Measurements from ENCODE around the gene DPP6.

The DPP6 gene

DNA sequence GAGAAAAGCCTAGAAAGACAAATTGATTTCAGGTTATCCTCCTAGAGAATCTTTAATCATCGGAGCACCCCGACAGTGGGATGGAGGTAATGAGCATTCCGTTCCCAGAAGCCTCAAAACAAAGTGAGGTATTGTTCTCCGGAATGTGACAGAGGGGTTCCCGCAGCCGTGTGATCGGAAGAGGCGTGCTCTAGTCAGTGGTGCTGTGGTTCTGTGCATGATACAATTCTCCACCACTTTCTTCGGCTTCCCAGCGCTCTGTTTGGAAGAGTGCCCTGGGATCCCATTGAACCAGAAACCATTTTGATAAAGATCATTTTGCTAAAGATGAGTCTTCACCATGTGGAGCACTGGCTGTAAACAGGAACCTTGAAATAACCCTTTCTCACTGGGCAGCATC lies 516.1 kb downstream of the DPP6 start:
- no peak overlapping the region for H3K9ac ChIP-seq (ENCODE audit: low read length)
- no peaks in the 10 kb centered on the region for H3K4me1 ChIP-seq (ENCODE audit: control insufficient read depth, insufficient read depth, low read length)
- H3K4me3 ChIP-seq (ENCODE audit: low read length) = no peak overlapping the region
- no peaks in the 10 kb centered on the region for H3K27me3 ChIP-seq (ENCODE audit: control insufficient read depth, insufficient read depth, low read length)
- H3K9me3 ChIP-seq (ENCODE audit: control insufficient read depth, low read length) = no peaks in the 10 kb centered on the region
- no peaks in the 10 kb centered on the region for H3K36me3 ChIP-seq (ENCODE audit: control insufficient read depth, insufficient read depth, low read length)

DNA sequence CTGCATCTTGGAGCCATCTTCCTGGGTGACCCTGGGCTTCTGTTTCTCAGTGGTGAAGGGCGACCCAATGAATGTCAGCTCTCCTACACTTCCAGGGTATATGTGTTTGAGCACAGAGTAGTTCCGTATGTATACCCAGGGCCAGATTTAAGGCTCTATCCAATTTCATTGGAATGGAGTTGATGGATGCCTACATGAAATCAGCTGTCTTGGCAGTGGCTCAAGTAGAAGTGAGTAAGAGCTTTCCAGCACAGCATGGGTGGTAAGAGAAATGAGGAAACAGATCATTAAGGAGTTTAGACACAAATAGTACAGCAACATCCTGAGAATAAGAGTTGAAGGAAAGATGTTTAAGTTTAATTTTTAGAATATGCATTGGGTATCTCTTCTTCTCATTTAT lies 517.7 kb downstream of the DPP6 start:
- H3K4me3 ChIP-seq (ENCODE audit: low read length) = no peak overlapping the region
- H3K9ac ChIP-seq (ENCODE audit: low read length) = no peak overlapping the region
- no peaks in the 10 kb centered on the region for H3K9me3 ChIP-seq (ENCODE audit: control insufficient read depth, low read length)
- H3K4me1 ChIP-seq (ENCODE audit: control insufficient read depth, insufficient read depth, low read length) = no peaks in the 10 kb centered on the region
- H3K27me3 ChIP-seq (ENCODE audit: control insufficient read depth, insufficient read depth, low read length) = no peaks in the 10 kb centered on the region
- H3K36me3 ChIP-seq (ENCODE audit: control insufficient read depth, insufficient read depth, low read length) = no peaks in the 10 kb centered on the region

DNA sequence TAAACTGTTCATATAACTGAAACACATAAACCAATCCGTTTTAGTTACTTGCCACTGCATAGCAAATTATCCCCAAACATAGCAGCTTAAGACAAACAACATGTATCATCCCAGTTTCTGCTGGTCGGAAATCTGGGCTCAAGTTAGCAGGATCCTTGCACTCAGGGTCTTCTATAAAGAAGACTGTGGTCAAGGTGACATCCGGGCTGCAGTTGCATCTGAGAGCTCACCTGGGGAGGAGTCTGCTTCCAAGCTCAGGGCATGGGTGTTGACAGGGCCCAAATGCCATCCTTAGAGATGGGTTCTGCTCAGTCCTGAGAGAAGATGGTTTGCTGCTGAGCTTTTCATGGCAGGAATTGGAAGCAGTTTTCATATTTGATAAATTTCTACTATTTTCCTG lies 519.6 kb downstream of the DPP6 start:
- no peaks in the 10 kb centered on the region for H3K36me3 ChIP-seq (ENCODE audit: control insufficient read depth, insufficient read depth, low read length)
- no peak overlapping the region for H3K9ac ChIP-seq (ENCODE audit: low read length)
- H3K4me1 ChIP-seq (ENCODE audit: control insufficient read depth, insufficient read depth, low read length) = no peaks in the 10 kb centered on the region
- no peaks in the 10 kb centered on the region for H3K27me3 ChIP-seq (ENCODE audit: control insufficient read depth, insufficient read depth, low read length)
- no peak overlapping the region for H3K4me3 ChIP-seq (ENCODE audit: low read length)
- H3K9me3 ChIP-seq (ENCODE audit: control insufficient read depth, low read length) = peaks cover under 1% of the 10 kb centered on the region

DNA sequence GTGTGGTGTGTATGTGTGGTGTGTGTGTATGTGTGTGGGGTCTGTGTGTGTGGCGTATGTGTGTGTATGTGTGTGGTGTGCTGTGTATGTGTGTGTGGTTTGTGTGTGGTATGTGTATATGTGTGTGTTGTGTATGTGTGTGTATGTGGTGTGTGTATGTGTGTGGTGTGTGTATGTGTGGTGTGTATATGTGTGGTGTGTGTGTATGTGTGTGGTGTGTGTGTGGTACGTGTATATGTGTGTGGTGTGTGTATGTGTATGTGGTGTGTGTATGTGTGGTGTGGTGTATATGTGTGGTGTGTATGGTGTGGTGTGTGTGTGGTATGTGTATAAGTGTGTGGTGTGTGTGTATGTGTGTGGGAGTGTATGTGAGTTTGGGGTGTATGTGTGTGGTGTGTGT lies 522.0 kb downstream of the DPP6 start:
- H3K4me1 ChIP-seq (ENCODE audit: control insufficient read depth, insufficient read depth, low read length) = no peaks in the 10 kb centered on the region
- H3K9ac ChIP-seq (ENCODE audit: low read length) = no peak overlapping the region
- H3K9me3 ChIP-seq (ENCODE audit: control insufficient read depth, low read length) = peaks cover 4% of the 10 kb centered on the region
- no peak overlapping the region for H3K4me3 ChIP-seq (ENCODE audit: low read length)
- H3K27me3 ChIP-seq (ENCODE audit: control insufficient read depth, insufficient read depth, low read length) = no peaks in the 10 kb centered on the region
- H3K36me3 ChIP-seq (ENCODE audit: control insufficient read depth, insufficient read depth, low read length) = no peaks in the 10 kb centered on the region

DNA sequence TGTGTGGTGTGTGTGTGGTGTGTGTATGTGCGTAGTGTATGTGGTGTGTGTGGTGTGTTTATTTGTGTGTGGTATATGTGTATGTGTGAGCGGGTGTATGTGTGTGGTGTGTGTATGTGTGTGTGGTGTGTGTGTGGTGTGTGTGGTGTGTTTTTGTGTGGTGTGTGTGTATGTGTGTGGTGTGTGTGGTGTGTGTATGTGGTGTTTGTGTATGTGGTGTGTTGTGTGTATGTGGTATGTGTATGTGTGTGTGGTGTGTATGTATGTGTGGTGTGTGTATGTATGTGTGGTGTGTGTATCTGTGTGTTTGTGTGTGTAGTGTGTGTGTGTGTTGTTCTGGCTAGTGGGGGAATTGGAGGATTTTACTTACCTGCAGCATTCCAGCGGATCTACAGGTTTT lies 523.3 kb downstream of the DPP6 start:
- H3K36me3 ChIP-seq (ENCODE audit: control insufficient read depth, insufficient read depth, low read length) = no peaks in the 10 kb centered on the region
- no peak overlapping the region for H3K4me3 ChIP-seq (ENCODE audit: low read length)
- H3K9ac ChIP-seq (ENCODE audit: low read length) = no peak overlapping the region
- H3K27me3 ChIP-seq (ENCODE audit: control insufficient read depth, insufficient read depth, low read length) = no peaks in the 10 kb centered on the region
- H3K9me3 ChIP-seq (ENCODE audit: control insufficient read depth, low read length) = peaks cover 4% of the 10 kb centered on the region
- no peaks in the 10 kb centered on the region for H3K4me1 ChIP-seq (ENCODE audit: control insufficient read depth, insufficient read depth, low read length)

DNA sequence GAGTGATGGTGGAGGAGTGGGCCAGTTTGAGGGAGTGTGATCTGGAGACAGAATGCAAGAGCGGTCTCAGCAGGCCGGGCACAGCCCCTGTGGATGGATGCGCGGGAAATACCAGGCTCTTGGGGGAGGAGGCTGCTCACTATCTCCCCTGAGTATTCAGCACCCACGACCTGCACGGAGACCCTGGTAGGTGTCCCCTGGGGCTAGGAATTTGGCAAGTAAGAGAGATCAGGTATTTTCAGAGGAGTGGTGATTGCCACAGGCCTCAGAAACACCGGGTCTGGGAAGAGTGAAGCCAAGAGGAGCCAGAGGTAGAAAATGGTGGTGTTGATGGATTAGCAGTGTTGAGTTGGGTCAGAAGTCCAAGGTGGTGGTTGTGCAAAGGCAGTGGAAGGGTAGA lies 524.4 kb downstream of the DPP6 start:
- H3K9me3 ChIP-seq (ENCODE audit: control insufficient read depth, low read length) = peaks cover 4% of the 10 kb centered on the region

DNA sequence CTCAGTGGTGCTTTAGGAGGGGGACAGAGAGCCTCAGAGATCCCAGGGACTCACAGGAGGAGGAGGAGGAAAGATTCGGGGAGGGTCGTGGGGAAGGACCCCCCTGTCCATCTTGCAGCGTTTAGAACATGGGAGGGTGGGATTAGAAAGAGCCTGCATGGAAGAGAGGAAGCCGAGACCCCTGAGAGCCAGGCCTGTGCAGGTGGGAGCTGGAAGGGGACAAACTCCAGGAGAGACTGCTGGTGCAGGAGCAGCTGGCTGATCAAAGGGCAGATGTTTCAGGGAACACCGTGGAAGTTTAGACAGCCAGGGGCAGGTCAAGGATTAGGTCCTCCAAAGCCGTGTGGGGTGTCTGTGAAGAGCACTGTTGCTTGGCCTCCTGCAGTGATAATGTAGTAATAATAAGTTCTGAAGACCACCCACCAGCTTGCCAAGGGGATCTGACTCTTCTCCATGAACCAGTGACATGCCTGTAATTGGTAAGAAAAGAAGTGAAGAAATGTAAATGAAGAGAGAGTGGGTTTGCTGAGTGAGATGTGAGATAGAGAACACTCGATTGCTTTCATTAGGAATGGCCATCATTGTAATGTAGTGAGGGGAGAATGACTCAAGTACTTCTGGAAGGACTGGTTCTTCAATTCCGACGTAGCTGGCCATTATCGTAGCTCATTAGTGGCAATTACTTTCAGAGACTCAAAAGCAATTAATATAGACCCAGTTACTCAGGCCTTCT lies 525.1 kb downstream of the DPP6 start:
- Histone ChIP-seq H3K4me1 (ENCODE audit: control insufficient read depth, insufficient read depth, low read length) (no peaks in the 10 kb centered on the region), H3K9ac (ENCODE audit: low read length) (no peak overlapping the region), H3K4me3 (ENCODE audit: low read length) (no peak overlapping the region), H3K36me3 (ENCODE audit: control insufficient read depth, insufficient read depth, low read length) (no peaks in the 10 kb centered on the region), H3K9me3 (ENCODE audit: control insufficient read depth, low read length) (peaks cover 4% of the 10 kb centered on the region), H3K27me3 (ENCODE audit: control insufficient read depth, insufficient read depth, low read length) (no peaks in the 10 kb centered on the region)

More for the DNA sequence above, 524.4 kb downstream of the DPP6 start:
- Histone ChIP-seq H3K4me1 (ENCODE audit: control insufficient read depth, insufficient read depth, low read length) (no peaks in the 10 kb centered on the region), H3K36me3 (ENCODE audit: control insufficient read depth, insufficient read depth, low read length) (no peaks in the 10 kb centered on the region), H3K4me3 (ENCODE audit: low read length) (no peak overlapping the region), H3K9ac (ENCODE audit: low read length) (no peak overlapping the region), H3K27me3 (ENCODE audit: control insufficient read depth, insufficient read depth, low read length) (no peaks in the 10 kb centered on the region)

DNA sequence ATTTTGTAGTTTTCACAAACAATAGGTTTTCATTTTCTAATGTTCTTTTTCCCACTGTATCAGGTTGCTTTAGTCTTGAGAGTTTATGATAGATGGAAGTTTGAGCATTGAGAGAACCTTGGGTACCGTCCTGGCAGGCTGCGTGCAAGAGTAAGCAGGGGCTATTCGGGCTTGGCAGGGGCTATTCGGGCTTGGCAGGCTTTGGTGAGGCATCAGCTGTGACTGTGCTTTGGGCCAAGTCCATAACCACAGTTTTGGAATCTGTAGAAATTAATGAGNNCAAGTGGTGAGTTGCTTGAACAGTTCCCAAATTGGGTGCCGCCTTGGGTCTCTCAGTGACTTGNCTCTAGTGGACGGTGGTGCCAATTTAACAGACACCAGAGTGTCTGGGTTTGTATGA lies 526.1 kb downstream of the DPP6 start:
- H3K4me1 ChIP-seq (ENCODE audit: control insufficient read depth, insufficient read depth, low read length) = no peaks in the 10 kb centered on the region
- no peak overlapping the region for H3K4me3 ChIP-seq (ENCODE audit: low read length)
- no peaks in the 10 kb centered on the region for H3K36me3 ChIP-seq (ENCODE audit: control insufficient read depth, insufficient read depth, low read length)
- H3K9me3 ChIP-seq (ENCODE audit: control insufficient read depth, low read length) = peaks cover 4% of the 10 kb centered on the region
- H3K27me3 ChIP-seq (ENCODE audit: control insufficient read depth, insufficient read depth, low read length) = no peaks in the 10 kb centered on the region
- H3K9ac ChIP-seq (ENCODE audit: low read length) = no peak overlapping the region

DNA sequence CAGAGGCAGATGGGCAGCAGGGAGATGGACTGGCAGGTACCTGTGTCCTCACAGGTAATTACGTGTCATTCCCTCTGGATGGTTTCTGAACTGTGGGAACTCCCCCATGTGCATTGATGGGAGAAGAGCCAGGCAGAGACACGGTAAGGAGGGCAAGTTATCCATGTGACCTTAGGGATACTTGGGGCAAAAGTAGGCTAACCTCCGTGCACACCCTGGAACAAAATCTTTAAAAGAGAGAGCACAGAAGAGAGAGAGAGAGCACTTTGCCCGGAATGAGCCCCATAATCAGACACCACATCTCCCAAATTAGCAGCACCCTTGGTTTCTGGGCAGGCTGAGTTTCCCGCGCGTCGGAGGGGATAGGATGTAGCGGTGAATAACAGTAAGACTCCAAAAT lies 527.5 kb downstream of the DPP6 start:
- Histone ChIP-seq H3K9me3 (ENCODE audit: control insufficient read depth, low read length) (peaks cover 4% of the 10 kb centered on the region), H3K4me1 (ENCODE audit: control insufficient read depth, insufficient read depth, low read length) (no peaks in the 10 kb centered on the region), H3K4me3 (ENCODE audit: low read length) (no peak overlapping the region), H3K27me3 (ENCODE audit: control insufficient read depth, insufficient read depth, low read length) (no peaks in the 10 kb centered on the region), H3K9ac (ENCODE audit: low read length) (no peak overlapping the region), H3K36me3 (ENCODE audit: control insufficient read depth, insufficient read depth, low read length) (no peaks in the 10 kb centered on the region)

DNA sequence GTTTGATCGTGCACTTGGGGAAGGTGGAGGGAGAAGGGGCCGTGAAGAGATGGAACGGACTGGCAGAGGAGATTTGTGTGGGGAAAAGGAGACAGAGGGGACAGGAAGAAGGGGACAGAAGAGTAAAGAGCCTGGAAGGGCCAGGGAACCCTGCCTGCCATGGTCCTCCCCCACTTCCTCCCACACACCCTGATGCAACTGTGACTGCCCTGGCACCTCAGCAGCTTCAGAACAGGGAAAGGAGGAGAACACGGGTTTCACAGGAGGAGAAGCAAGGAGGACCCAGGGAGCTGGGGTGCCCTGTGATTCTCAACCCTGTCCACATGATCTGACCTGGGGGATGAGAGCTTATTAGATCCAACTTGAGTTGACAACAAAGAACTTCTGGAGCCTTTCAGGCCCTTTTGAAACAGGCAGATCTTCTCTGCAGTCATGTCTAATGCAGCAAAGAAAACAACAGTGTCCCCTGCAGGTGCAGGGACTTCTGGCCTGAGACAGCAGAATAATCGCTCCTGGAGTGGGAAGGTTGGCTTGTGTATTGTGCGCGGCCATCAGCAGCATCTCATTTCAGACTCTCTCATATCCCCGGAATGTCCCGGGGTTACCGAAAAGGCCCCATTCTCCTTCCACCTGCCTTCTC lies 529.2 kb downstream of the DPP6 start:
- peaks cover 4% of the 10 kb centered on the region for H3K9me3 ChIP-seq (ENCODE audit: control insufficient read depth, low read length)
- no peaks in the 10 kb centered on the region for H3K27me3 ChIP-seq (ENCODE audit: control insufficient read depth, insufficient read depth, low read length)
- H3K4me1 ChIP-seq (ENCODE audit: control insufficient read depth, insufficient read depth, low read length) = no peaks in the 10 kb centered on the region
- no peaks in the 10 kb centered on the region for H3K36me3 ChIP-seq (ENCODE audit: control insufficient read depth, insufficient read depth, low read length)
- no peak overlapping the region for H3K4me3 ChIP-seq (ENCODE audit: low read length)
- no peak overlapping the region for H3K9ac ChIP-seq (ENCODE audit: low read length)

DNA sequence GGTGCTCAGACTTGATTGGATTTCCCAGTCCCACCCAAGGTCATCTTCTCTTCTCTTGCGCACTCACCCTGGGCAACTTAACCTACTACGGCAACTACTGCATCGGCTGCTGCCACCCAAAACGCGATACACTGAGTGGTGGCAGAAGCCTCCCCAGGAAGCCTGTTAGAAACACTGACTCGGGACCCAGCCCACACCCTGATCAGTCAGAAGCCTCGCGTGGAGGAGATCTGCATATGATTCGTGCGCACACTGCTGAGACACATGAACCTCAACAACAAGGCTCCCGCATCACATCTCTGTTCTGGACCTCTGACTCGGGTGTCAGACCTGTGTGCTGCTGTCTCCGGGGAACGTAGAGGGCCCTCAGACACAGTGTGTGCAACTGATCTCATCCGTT lies 531.3 kb downstream of the DPP6 start:
- H3K36me3 ChIP-seq (ENCODE audit: control insufficient read depth, insufficient read depth, low read length) = no peaks in the 10 kb centered on the region
- no peak overlapping the region for H3K9ac ChIP-seq (ENCODE audit: low read length)
- H3K4me1 ChIP-seq (ENCODE audit: control insufficient read depth, insufficient read depth, low read length) = no peaks in the 10 kb centered on the region
- no peak overlapping the region for H3K4me3 ChIP-seq (ENCODE audit: low read length)
- no peaks in the 10 kb centered on the region for H3K9me3 ChIP-seq (ENCODE audit: control insufficient read depth, low read length)
- no peaks in the 10 kb centered on the region for H3K27me3 ChIP-seq (ENCODE audit: control insufficient read depth, insufficient read depth, low read length)

DNA sequence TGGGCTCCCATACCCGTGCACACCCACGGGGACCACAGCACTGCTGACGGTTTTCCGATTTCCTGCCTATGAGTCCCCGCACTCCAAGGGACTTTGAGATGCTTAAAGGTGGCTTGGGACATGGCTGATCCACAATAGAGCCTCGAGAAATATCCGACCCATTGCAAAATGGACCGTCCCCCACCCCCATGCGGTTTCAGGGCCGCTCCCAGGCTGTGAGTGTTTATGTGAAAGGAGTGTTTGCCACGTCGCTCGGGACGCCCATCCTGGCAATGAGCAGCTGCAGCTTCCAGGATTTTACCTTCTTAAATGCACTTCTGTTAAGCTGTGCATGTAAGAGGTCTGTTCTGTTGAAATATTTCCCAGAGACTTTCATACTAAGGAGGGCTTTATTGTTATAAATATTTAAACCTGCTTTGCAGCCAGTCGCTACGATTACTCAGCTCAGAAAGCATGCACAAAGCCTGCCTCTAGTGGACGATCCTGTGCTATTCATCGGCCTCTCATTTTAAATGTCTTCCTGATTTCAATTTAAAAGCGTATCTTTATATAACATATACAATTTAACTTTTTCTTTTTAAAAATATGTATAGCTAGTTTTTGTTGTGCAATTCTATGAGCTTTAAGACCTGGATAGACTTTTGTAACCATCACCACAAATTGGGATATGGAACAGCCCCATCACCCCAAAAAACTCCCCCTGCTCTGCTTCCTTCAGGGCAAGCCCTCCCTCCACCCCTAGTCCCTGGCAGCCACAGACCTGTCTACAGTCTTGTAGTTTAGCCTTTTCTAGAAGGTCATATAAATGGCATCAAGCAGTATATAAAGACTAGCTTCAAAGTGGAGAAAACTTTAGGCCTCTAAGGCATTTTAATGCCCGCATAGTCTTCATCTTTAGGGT lies 532.4 kb downstream of the DPP6 start:
- H3K4me1 ChIP-seq (ENCODE audit: control insufficient read depth, insufficient read depth, low read length) = no peaks in the 10 kb centered on the region
- H3K27me3 ChIP-seq (ENCODE audit: control insufficient read depth, insufficient read depth, low read length) = no peaks in the 10 kb centered on the region
- no peak overlapping the region for H3K9ac ChIP-seq (ENCODE audit: low read length)
- H3K9me3 ChIP-seq (ENCODE audit: control insufficient read depth, low read length) = no peaks in the 10 kb centered on the region
- H3K4me3 ChIP-seq (ENCODE audit: low read length) = no peak overlapping the region
- no peaks in the 10 kb centered on the region for H3K36me3 ChIP-seq (ENCODE audit: control insufficient read depth, insufficient read depth, low read length)

Data from mucosa of stomach (tissue), 1 donor.